Measurements from ENCODE around the gene MYO1E.

DNA sequence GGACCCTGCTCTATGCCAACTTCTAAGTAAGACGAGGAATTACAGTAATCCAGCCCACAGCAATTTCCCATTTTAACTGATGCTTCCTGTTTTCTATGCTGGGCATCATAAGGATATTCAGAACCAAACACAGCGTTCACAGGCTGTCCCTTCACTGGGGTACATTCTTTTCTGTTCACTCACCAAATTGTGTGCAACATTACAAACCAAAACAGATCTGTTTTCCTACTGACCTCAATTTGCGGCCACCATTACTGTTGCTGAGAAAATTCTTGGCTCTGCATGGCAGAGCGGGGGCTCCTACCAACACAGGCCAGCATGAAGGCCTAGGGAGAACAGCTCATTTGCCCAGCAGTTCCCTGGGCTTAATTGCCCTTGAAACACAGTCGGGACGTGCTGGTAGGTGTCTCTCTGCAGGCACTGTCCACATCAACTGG is 76.5 kb downstream of the MYO1E start:
- TF ChIP-seq, protein P1, sequence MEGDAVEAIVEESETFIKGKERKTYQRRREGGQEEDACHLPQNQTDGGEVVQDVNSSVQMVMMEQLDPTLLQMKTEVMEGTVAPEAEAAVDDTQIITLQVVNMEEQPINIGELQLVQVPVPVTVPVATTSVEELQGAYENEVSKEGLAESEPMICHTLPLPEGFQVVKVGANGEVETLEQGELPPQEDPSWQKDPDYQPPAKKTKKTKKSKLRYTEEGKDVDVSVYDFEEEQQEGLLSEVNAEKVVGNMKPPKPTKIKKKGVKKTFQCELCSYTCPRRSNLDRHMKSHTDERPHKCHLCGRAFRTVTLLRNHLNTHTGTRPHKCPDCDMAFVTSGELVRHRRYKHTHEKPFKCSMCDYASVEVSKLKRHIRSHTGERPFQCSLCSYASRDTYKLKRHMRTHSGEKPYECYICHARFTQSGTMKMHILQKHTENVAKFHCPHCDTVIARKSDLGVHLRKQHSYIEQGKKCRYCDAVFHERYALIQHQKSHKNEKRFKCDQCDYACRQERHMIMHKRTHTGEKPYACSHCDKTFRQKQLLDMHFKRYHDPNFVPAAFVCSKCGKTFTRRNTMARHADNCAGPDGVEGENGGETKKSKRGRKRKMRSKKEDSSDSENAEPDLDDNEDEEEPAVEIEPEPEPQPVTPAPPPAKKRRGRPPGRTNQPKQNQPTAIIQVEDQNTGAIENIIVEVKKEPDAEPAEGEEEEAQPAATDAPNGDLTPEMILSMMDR (IDR thresholded peaks at IDR 0.05) = no peak
- no peak for TF ChIP-seq ZFX (IDR thresholded peaks at IDR 0.05; ENCODE audit: borderline replicate concordance)
